NCI-H1092 (cell line): ENCODE measurements around the gene AADACL3.

ENCODE experiments used
- DNase-seq: peaks from one replicate; lab custom pipeline; 2025; lab: John Stamatoyannopoulos, UW

The AADACL3 gene

DNA sequence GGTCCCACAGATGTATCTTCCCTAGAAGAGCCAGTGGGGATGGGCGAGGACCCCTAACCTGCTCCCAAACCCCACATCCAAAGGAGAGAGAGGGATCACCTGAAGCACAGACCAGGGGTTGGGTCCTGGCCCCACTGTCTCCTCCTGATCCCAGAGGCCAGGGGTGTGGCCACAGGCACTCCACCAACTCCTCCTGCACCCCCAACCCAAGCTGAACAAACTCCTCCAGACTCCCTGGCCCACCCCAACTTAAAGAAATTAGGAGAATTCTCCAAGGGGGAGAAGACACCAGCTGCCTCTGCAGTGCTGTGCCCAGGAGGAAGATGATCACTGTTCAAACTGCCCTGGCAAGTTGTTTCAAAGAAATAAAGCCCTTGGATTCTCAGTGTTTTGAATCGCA is 53.1 kb downstream of the AADACL3 start:
- DNase-seq = no peak

DNA sequence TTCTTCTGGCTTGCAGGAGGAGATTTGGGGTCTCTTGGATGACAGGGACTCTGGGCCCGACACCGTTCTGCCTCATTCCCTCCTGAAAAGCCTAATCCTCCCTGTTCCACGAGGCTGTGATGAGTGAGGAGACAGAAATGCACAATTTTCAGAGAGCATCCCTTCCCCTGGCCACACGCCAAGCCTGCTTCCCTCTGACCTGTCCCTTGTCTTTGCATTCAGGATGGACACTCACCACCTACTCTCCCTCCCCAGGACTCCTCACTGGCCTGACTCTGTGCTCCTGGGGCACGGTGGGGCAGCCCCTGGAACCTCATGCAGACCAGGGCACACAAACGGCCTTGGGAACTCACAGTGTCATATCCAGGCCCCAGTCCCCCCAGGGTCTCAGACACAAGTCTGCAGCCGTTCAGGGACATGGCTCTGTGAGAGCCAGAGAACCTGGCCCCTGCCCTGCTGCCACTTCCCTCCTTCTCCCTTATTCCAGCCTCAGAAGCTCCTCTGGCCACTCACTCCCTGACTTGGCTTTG is 54.1 kb downstream of the AADACL3 start:
- no peak for DNase-seq

DNA sequence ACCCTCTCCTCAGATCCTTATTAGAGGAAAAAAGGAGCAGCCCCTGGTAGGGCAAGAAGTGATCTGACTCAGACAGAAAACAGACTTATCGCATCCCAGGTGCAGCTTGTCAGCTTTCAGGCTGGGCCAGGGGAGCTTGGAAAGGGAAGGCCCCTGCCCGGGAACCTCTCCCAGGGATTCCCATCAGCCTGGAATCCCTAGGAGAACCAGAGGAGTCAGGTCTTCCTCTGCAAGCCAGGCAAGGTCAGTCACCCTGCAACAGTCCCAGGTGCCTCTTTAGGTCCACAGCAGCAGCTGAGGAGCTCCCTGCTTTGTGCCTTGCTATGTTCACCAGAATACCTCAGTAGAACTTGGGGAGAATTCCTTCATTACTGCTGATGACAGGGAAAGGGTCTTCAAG is 54.7 kb downstream of the AADACL3 start:
- DNase-seq = no peak

DNA sequence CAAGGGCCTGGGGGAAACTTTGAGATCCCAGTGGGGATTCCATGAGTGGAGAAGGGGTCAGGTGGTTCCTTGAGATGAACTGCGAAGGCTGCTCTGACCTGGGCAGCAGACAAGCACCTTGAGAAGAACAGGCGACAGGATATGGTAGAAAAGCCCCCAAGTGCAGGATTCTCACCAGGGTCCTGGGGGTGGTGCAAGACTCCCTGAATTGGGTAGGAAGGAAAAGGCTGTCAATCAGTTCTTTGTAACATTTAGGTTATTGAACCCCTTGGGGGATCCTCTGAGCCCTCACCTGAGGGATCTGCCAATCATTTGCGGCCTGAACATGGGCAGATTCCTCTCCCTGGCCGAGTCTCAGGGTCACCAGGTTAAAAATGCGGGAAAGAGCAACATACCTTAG is 55.3 kb downstream of the AADACL3 start:
- no peak for DNase-seq

DNA sequence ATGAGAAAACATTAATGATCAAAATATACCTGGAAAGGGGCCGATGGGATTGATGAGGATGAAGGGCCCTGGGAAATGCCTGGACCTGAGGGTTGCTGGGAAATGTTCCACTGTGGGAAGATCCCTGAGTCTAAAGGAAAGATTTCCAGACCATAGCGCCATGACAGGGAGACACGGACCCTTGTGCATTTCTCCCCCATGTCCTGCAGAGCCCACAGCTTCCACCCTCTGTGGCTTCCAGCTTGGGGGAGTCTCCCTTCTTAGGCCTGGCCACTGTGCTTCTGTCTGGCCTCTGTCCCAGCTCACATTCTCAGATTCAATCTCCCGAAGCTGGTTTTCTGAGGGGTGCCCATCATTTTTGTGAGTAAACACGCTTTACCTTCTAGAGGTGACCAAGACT is 56.6 kb downstream of the AADACL3 start:
- no peak for DNase-seq

DNA sequence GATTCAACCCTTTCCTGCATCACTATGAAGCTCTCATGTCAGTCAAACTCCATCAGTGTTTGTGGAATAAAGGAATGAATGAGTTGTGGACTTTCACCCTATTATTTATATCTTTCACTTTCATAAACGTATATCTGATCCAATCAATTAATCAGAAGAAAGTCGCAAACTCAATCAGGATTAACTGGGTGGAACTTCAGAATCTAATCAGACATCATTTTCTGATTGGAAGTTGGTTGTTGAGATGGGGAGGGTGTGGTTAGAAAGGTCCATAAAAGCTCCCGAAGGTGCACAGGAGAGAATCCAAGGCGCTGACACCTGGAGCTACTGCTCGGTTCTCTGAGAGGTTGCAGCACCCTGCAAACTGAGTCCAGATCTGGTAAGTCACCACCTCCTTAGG is 57.5 kb downstream of the AADACL3 start, which contains the start of gene PRAMEF12:
PRAMEF12 (plus strand) TSS at position 301 of the 400 bp plus-strand sequence. CDS start 1,130 bp downstream, outside the sequence.
- DNase-seq = no peak

DNA sequence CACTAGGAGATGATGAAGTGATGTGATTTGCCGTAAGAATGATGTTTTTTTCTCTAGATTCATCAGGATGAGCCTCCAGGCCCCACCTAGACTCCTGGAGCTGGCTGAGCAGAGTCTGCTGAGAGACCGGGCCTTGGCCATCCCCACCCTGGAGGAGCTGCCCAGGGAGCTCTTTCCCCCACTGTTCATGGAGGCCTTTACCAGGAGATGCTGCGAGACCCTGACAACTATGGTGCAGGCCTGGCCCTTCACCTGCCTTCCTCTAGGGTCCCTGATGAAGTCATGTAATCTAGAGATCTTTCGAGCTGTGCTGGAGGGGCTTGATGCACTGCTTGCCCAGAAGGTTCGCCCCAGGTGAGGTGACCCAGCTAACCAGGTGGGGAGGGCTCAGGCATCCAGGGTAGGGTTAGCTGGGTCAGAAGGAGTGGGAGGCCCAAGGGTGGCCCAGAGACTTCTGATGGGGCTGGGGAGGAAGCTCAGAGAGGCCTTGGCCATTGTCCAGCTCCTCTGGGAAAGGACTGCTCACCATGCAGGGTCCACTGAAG is 59.0 kb downstream of the AADACL3 start:
- no peak for DNase-seq

DNA sequence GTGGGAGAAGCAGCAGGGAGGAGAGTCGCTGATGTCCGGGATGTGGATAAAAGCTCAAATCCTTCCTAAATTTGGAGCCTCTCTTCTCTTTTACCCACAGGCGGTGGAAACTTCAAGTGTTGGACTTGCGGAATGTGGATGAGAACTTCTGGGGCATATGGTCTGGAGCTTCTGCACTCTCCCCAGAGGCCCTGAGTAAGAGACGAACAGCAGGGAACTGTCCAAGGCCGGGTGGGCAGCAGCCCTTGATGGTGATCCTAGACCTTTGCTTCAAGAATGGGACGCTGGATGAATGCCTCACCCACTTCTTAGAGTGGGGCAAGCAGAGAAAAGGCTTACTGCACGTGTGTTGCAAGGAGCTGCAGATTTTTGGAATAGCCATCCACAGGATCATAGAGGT is 59.5 kb downstream of the AADACL3 start:
- DNase-seq = no peak

DNA sequence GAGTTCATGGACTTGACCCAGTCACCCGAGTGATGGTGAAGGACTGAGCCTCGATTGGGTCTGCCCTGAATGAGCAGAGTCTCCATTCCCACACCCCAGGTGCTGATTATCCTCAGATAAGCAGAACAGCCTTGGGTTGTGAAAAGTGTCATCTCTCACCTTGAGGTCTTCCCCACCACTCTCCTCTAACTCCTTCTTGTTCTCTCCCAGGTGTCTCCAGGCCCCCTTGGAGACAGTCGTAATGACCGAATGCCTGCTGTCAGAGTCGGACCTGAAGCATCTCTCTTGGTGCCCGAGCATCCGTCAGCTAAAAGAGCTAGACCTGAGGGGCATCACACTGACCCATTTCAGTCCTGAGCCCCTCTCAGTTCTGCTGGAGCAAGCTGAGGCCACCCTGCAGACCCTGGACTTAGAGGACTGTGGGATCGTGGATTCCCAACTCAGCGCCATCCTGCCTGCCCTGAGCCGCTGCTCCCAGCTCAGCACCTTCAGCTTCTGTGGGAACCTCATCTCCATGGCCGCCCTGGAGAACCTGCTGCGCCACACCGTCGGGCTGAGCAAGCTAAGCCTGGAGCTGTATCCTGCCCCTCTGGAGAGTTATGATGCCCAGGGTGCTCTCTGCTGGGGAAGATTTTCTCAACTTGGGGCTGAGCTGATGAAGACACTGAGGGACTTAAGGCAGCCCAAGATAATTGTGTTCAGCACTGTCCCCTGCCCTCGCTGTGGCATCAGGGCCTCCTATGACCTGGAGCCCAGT is 61.1 kb downstream of the AADACL3 start:
- no peak for DNase-seq
